MG63 (cell line): Measurements from ENCODE around the gene ELP6. TPM values are rescaled to one million over a fixed set of nuclear protein-coding genes. Genes with fewer than 3 reads are reported as not detected.

Source experiments
- DNase-seq: peaks from one replicate; pipeline ENCODE4 v3.0.0-alpha.2; 2020
- H3K27me3 ChIP-seq: fragments of 250-450 bp; sonication (Bioruptor Pico); 2 replicates; pipeline ENCODE4 v1.5.1; 2020; ENCODE audit warnings: mild to moderate bottlenecking, moderate library complexity
- H3K36me3 ChIP-seq: fragments of 250-450 bp; sonication (Bioruptor Pico); 2 replicates; pipeline ENCODE4 v1.5.1; 2020; ENCODE audit warnings: mild to moderate bottlenecking, moderate library complexity
- H3K4me3 ChIP-seq: fragments of 250-450 bp; sonication (Bioruptor Pico); 2 replicates; pipeline ENCODE4 v1.5.1; 2020; ENCODE audit warnings: mild to moderate bottlenecking, moderate library complexity
- H3K9me3 ChIP-seq: fragments of 250-450 bp; sonication (Bioruptor Pico); 2 replicates; pipeline ENCODE4 v1.5.1; 2020; ENCODE audit warnings: mild to moderate bottlenecking, moderate library complexity
- total RNA-seq: library from RNA; depleted of rRNA; stranded (reverse); fragments of >200 nt; shearing (Covaris generic); gene quantifications from 2 replicates; pipeline ENCODE4 v1.2.3, GENCODE V29; 2014; ENCODE audit warnings: low replicate concordance; rRNA removed

The ELP6 gene, protein sequence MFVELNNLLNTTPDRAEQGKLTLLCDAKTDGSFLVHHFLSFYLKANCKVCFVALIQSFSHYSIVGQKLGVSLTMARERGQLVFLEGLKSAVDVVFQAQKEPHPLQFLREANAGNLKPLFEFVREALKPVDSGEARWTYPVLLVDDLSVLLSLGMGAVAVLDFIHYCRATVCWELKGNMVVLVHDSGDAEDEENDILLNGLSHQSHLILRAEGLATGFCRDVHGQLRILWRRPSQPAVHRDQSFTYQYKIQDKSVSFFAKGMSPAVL
- total RNA-seq = 20.6 and 33.2 TPM in 2 replicates

DNA sequence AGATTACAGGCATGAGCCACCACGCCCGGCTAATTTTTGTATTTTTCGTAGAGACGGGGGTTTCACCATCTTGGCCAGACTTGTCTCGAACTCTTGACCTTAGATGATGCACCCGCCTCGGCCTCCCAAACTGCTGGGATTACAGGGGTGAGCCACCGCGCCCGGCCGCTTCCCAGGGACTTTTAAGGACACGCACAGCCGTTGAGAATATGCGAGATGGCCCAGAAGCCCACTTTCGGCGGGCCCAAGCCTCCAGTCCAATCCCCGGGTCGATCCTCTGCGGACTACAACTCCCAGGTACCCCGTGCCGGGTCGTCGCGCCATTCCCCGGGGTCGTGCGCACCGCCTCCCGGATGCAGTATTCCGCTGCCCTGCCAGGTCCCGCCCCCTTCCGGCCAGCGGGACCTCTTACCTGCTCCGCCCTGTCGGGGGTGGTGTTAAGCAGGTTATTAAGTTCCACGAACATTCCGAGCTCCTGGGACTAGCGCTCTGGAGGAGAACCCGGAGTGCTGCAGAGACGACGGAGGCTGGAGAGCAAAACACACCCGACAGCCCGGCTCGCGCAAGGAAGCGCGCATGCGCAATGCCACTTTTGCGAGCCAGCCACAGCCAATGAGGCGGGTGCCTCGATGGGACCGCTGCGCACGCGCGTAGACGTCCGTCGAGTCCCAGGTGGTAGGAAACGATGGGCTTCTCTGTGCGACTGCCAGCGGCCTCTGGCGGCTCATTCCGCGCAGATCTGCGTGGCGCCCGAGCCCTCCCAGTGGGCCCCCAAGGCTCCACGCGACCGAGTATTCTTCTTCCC is at the start of gene ELP6:
ELP6 (minus strand) TSS at position 588 of the 805 bp plus-strand sequence; CDS start at position 466, 122 bp downstream.
- DNase-seq = peak; percentile 95
- H3K27me3 ChIP-seq = no peaks in the 10 kb centered on the region
- H3K9me3 ChIP-seq = no peaks in the 10 kb centered on the region
- peaks cover 3% of the 10 kb centered on the region; the same call in 1 of the 2 replicates for H3K36me3 ChIP-seq
- H3K4me3 ChIP-seq = peak within 1 kb of the TSS; percentile 79

DNA sequence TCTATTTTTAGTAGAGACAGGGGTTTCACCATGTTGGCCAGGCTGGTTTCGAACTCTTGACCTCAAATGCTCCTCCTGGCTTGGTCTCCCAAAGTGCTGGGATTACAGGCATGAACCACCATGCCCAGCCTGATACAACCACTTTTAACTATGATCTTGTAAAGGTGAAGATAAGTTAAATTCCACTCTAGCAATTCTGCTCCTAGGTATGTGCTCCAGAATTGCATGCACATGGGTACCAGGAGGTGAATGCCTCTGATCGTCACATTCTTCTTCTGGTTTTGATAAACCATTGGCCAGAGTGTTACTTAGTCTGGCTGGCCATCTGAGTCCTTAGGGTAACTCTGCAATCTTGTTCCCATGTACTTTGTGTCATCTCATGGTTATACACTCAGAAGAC is 42.8 kb upstream of the ELP6 start:
- no peak for DNase-seq
- no peaks in the 10 kb centered on the region for H3K27me3 ChIP-seq
- no peaks in the 10 kb centered on the region for H3K36me3 ChIP-seq
- no peaks in the 10 kb centered on the region for H3K9me3 ChIP-seq
- no peak overlapping the region for H3K4me3 ChIP-seq

DNA sequence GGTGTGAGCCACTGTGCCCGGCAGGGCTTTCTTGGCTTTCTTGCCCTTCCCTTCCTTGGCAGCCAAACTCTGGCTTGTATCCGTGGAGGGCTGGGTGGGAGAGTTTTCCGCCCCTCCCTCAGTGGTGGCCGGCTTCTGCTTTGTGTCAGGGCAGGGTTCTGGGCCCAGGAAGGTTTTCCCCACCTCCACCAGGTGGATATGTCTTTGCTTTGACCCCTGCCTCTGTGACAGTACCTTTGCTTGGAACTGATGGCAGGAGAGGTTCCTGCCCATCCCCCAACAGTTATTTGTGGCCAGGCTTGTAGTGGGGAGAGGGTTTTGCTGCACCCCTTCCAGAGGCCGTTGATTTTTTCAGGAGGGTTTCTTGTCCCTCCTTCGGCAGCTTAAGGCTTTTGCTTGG is 40.8 kb upstream of the ELP6 start:
- no peaks in the 10 kb centered on the region for H3K27me3 ChIP-seq
- no peaks in the 10 kb centered on the region for H3K36me3 ChIP-seq
- H3K4me3 ChIP-seq = no peak overlapping the region
- no peak for DNase-seq
- no peaks in the 10 kb centered on the region for H3K9me3 ChIP-seq

DNA sequence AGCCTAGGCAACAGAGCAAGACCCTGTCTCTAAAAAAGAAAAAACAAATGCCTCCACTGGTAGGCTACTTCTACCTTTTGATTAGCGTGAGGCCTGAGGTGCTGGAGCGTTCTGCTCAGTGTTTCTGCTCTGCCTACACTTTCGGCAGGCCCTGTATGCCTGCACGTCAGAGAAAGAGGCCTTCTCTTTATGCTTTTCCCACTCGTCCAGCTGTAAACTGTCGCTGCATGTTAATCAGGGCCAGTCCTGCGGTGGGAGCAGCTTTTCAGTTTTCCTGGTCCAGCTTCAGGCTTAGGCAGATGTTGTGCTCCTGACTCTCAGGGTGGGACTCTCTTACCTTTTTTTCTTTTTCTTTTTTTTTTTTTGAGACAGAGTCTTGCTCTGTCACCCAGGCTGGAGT is 39.9 kb upstream of the ELP6 start:
- Histone ChIP-seq H3K27me3 (no peaks in the 10 kb centered on the region), H3K9me3 (no peaks in the 10 kb centered on the region)
- DNase-seq = no peak

DNA sequence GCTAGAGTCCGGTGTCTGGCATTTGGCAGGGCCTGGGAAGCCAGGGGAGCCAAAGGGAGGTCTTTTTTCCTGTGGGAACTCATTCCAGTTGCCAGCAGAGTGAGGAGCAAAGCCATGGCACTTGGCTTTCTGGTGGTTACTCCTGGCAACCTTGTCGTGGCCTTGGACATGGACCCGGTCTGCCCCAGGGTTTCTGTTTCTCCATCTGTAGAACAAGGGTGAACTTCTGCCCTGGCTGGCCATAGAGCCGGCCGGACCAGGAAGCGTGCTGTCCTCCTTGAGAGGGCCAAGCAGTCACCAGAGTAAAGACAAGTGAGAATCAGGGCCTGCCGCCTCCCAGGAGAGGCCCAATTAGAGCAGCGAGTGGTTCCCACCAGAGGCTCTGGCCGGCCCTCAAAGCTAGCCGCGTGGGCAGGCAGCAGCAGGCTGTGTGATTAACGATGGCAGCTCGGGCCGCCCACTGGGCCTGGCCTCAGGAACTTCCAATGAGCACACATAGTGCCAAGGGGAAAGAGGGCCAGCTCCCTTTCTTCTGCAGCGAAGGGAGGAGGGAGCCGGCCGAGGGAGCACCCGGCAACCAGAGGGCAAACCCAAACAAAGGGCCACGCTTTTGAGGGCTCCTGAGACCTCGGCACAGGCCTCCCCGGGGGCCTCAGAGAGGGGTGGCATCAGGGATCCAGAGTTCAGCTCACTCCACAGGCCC is 29.1 kb upstream of the ELP6 start:
- no peaks in the 10 kb centered on the region for H3K9me3 ChIP-seq
- no peak overlapping the region for H3K4me3 ChIP-seq
- H3K27me3 ChIP-seq = no peaks in the 10 kb centered on the region
- H3K36me3 ChIP-seq = no peaks in the 10 kb centered on the region
- peak; percentile 28 for DNase-seq

More for the DNA sequence above, 39.9 kb upstream of the ELP6 start:
- Histone ChIP-seq H3K4me3 (no peak overlapping the region), H3K36me3 (no peaks in the 10 kb centered on the region)

DNA sequence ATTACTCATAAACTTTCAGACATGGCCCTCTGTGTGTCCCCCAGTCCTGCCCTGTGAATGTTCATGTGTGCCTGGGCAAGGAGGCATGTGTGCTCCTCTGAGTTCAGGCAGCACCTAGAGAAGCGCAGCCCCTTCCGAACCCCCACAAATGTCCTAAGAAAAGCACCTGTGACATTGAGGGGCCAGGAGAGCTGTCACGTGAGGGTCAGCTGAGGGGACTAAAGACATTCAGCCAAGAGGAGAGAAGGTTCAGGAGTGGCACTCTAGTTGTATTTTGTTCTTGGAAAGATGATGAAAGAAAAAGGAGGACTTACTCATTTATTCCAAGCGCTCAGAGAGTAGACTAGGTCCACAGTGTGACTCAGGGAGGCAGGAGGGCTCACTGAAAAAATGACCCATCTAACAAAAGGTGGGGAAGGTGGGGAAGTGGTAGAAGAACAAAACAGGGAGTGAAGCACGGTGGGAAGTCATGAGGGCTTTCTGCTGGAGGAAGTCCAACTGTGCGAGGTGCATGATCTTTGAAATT is 28.1 kb upstream of the ELP6 start:
- no peaks in the 10 kb centered on the region for H3K27me3 ChIP-seq
- H3K9me3 ChIP-seq = no peaks in the 10 kb centered on the region
- H3K36me3 ChIP-seq = no peaks in the 10 kb centered on the region
- no peak overlapping the region for H3K4me3 ChIP-seq
- DNase-seq = no peak

DNA sequence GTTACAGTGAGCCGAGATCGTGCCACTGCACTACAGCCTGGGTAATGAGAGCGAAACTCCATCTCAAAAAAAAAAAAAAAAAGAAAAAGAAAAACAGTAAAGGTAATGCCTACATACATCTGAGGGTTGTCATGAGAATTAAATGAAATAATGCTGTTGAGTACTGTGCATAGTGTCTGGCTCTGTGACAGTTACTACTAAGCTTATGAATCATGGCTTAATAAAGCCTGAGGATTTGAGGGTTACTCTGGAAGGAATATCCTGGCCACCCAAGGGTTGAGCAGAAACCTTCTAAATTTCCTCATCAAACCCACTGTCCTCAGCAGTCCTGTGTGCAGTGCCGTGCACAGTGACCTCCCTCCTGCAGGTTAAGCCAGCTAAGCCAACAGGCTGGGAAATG is 26.8 kb upstream of the ELP6 start:
- no peak for DNase-seq
- Histone ChIP-seq H3K9me3 (no peaks in the 10 kb centered on the region), H3K4me3 (no peak overlapping the region), H3K36me3 (no peaks in the 10 kb centered on the region), H3K27me3 (no peaks in the 10 kb centered on the region)

DNA sequence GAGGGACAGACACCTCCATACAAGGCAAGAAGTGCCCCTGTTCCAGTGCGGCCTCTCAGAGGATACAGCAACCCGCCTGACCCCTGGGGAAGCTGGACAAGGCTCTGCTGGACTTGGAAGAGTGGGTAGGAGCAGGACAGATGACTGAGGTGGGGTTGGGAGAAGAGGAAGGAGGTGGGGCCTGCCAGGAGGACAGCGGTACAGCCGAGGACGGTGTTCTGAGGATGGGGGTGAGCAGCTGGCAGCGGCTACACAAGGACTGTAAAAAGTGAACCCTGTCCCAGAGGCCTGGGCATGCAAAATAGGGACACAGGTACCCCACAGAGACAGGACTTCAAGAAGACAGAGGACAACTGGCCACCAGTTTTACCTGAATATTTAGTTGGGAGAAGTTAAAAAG is 23.5 kb upstream of the ELP6 start:
- no peak overlapping the region for H3K4me3 ChIP-seq
- DNase-seq = no peak
- H3K9me3 ChIP-seq = no peaks in the 10 kb centered on the region
- no peaks in the 10 kb centered on the region for H3K27me3 ChIP-seq
- H3K36me3 ChIP-seq = no peaks in the 10 kb centered on the region

DNA sequence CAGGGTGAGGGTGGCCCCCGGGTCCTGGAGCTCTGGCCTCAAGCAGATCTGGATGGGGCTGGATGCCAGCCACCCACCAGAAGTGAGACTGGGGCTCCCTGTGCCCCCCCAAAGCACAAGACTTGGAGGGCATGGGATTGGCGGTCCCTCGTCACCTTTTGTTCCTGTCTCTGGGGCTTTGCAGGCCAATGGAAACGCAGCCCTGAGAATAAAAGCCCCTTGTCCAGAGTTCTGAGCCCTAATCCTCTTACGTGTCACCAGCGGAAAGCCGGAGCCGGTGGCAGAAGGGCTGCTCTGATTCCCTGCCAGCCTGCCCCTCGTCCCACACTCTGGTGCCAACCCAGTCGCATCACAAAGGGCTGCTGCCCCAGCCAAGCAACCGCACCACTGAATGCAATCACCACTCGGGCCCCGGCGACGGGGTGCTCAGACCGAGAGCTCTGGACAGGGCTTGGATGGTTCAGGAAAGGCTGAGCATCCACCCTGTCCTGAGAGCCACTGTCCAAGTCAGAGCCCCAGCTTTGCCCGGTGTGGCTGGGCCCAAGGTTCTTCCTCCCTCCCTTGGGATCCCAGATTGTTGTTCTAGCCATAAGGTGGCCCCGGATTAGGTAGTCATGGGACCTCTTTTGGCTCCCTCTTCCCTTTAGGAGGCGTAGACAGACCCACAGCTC is 22.8 kb upstream of the ELP6 start:
- H3K27me3 ChIP-seq = no peaks in the 10 kb centered on the region
- H3K9me3 ChIP-seq = no peaks in the 10 kb centered on the region
- no peaks in the 10 kb centered on the region for H3K36me3 ChIP-seq
- no peak for DNase-seq
- no peak overlapping the region for H3K4me3 ChIP-seq

DNA sequence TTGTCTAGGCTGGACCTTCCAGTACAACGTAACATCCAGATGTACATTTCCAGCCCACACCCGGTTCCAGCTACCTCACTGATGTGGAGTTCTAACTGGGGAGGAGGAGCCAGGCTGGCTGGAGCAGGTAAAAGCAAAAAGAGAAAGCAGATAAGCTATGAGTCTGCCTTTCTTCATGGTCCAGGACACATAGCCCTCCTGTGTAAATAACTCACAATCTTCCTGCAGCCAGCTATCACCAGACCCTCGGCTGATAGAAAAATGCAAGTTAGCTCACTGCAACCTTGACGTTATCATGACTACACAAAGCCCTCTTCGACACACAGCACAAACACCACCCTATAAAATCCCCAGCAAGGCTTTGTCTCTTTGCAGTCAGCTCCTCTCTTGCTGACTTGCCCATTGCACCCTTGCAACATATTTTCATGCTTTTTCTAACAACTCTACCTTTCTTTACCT is 20.5 kb upstream of the ELP6 start:
- H3K4me3 ChIP-seq = no peak overlapping the region
- no peaks in the 10 kb centered on the region for H3K9me3 ChIP-seq
- no peaks in the 10 kb centered on the region for H3K36me3 ChIP-seq
- DNase-seq = no peak
- no peaks in the 10 kb centered on the region for H3K27me3 ChIP-seq

DNA sequence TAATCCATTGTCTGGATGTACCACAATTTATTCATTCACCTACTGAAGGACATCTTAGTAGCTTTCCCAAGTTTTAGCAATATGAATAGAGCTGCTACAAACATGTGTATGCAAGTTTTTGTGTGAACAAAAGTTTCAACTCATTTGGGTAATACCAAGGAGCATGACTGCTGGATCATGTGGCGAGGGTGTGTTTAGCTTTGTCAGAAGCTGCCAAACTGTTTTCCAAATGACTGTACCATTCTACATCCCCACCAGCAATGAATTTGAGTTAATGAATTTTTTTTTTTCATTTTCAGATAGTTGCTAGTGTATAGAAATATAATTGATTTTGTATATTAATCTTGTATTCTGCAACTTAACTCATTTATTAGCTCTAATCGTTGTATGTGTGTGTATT is 20.0 kb upstream of the ELP6 start:
- Histone ChIP-seq H3K27me3 (no peaks in the 10 kb centered on the region), H3K9me3 (no peaks in the 10 kb centered on the region), H3K4me3 (no peak overlapping the region), H3K36me3 (no peaks in the 10 kb centered on the region)
- no peak for DNase-seq

DNA sequence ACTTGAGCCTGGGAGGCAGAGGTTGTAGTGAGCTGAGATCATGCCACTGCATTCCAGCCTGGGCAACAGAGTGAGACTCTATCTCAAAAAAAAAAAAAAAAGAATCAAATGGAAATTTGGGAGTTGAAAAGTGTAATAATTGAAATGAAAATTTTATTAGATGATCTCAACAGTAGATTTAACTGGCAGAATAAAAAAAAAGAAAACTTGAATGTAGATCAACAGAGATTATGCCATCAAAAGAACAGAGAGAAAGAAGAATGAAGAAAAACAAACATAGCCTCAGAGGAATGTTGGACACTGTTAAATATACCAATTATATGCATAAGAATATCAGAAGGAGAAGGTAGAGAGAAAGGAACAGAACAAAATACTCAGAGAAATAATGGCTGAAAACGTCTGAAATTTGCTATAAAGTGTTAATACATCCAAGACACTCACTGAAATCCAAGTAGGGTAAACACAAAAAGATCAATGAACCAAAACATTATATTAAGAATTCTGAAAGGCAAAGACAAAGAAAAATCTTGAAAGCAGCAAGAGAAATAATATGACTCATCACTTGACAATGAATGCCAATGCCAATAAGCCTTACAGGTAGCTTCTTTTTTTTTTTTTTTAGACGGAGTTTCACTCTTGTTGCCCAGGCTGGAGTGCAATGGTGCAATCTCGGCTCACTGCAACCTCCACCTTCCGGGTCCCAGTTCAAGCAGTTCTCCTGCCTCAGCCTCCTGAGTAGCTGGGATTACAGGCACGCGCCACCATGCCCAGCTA is 14.6 kb upstream of the ELP6 start:
- Histone ChIP-seq H3K9me3 (no peaks in the 10 kb centered on the region), H3K36me3 (no peaks in the 10 kb centered on the region), H3K4me3 (no peak overlapping the region), H3K27me3 (no peaks in the 10 kb centered on the region)
- no peak for DNase-seq

DNA sequence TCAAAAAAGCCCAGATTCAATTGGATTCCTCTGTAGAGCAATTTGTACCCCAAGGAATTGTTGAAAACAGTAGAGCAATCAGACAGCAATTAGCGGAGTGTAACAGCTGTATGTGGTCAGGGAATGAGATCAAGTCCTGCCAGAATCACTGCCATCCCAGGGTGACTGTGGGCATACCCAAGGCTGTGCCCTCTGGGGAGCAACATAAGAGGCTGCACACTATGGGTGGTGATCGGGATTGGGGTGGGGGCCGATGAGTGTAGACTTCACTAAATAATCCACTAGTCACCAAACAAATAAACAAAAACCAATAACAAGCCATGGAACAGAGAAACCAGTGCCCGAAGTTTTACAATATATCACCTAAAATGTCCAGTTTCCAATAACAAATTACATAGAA is 12.1 kb upstream of the ELP6 start:
- DNase-seq = no peak
- Histone ChIP-seq H3K4me3 (no peak overlapping the region), H3K27me3 (no peaks in the 10 kb centered on the region)

DNA sequence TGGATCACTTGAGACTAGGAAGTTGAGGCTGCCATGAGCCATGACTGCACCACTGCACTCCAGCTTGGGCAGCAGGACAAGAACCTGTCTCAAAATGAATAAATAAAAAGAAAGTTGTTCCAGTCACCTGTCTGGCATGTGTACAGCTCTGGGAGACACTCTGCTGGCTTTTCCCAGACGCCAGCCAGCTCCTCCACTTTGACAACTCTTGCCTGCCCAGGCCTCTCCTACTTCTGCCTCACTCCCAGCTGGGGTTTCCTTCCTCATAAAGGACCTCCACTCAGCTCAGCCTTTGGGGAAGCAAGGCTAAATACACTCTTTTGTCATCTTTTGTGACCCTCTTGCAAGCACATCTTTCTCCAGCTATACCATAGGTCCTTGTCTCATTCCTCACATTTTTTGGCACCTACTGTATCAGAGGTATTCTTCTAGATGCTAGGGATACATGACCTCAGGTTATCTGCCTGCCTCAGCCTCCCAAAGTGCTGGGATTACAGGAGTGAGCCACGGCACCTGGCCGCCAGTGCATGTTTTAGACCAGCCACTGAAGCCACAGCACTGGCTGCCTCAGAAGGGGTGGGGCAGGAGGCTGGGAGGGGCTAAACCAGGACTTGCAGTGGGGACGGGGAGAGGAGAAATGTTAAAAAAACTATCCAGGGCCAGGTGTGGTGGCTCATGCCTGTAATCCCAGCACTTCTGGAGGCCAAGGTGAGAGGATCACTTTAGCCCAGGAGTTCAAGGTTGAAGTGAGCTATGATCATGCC is 10.0 kb upstream of the ELP6 start:
- Histone ChIP-seq H3K36me3 (no peaks in the 10 kb centered on the region), H3K9me3 (no peaks in the 10 kb centered on the region), H3K4me3 (no peak overlapping the region), H3K27me3 (no peaks in the 10 kb centered on the region)
- DNase-seq = no peak

More for the DNA sequence above, 12.1 kb upstream of the ELP6 start:
- Histone ChIP-seq H3K9me3 (no peaks in the 10 kb centered on the region), H3K36me3 (no peaks in the 10 kb centered on the region)
